OCI-LY7 (cell line): ENCODE data around the gene CKLF. TPM values are rescaled to one million over a fixed set of nuclear protein-coding genes. Genes with fewer than 3 reads are reported as not detected.

ENCODE experiments used
- BruUV-seq: library from RNA; stranded (reverse); fragments of 400-500 nt; replicated peaks from 2 replicates; lab custom pipeline; 2021; lab: Mats Ljungman, UMichigan
- CTCF ChIA-PET: fragments of 300-600 bp; sonication (Branson Sonifier 250); formaldehyde crosslinking; loops from one replicate; lab custom pipeline; 2022; ENCODE audit warnings: antibody characterized with exemption; ENCODE audit not compliant: unreplicated experiment; lab: Charles Lee
- POLR2A ChIA-PET: fragments of 300-600 bp; sonication (Branson Sonifier 250); formaldehyde crosslinking; loops from one replicate; lab custom pipeline; 2022; ENCODE audit warnings: antibody characterized with exemption; lab: Charles Lee
- DNase-seq: peaks from one replicate; pipeline ENCODE4 v3.0.0-alpha.2; 2015; ENCODE audit warnings: low spot score
- H2AFZ ChIP-seq: fragments of 200-600 bp; sonication (generic), shearing (Covaris generic); 2 replicates; pipeline ENCODE4 v1.6.1; 2014; ENCODE audit warnings: mild to moderate bottlenecking, antibody characterized with exemption, low read length, moderate library complexity
- H3K27ac ChIP-seq: fragments of 200-600 bp; sonication (generic); 2 replicates; pipeline ENCODE4 v1.5.1; 2014; ENCODE audit warnings: mixed run types, low read depth, mild to moderate bottlenecking, moderate library complexity, low read length, inconsistent platforms; ENCODE audit not compliant: poor library complexity, severe bottlenecking
- H3K36me3 ChIP-seq: fragments of 200-600 bp; sonication (generic); 2 replicates; pipeline ENCODE4 v1.6.1; 2014; ENCODE audit warnings: mild to moderate bottlenecking, antibody characterized with exemption, low read length, moderate library complexity, mixed read lengths; ENCODE audit not compliant: insufficient read depth
- H3K4me1 ChIP-seq: fragments of 200-600 bp; sonication (generic); 2 replicates; pipeline ENCODE4 v1.5.1; 2014; ENCODE audit warnings: mild to moderate bottlenecking, low read length; ENCODE audit not compliant: insufficient read depth, poor library complexity, severe bottlenecking
- H3K4me2 ChIP-seq: fragments of 200-600 bp; sonication (generic); 2 replicates; pipeline ENCODE4 v1.6.1; 2014; ENCODE audit warnings: mild to moderate bottlenecking, low read length
- H3K4me3 ChIP-seq: fragments of 200-600 bp; sonication (generic); 2 replicates; pipeline ENCODE4 v1.5.1; 2014; ENCODE audit warnings: mild to moderate bottlenecking, low read depth, low read length; ENCODE audit not compliant: poor library complexity, severe bottlenecking
- H3K79me2 ChIP-seq: fragments of 200-600 bp; sonication (generic); 2 replicates; pipeline ENCODE4 v1.6.1; 2016; ENCODE audit warnings: low read depth, mild to moderate bottlenecking, low read length, moderate library complexity, mixed read lengths; ENCODE audit not compliant: insufficient read depth
- H3K9me2 ChIP-seq: fragments of 200-600 bp; sonication (generic); 2 replicates; pipeline ENCODE4 v1.6.1; 2016; ENCODE audit warnings: mild to moderate bottlenecking, low read length, mixed read lengths; ENCODE audit not compliant: insufficient read depth
- H3K9me3 ChIP-seq: fragments of 200-600 bp; sonication (generic); 2 replicates; pipeline ENCODE4 v1.6.1; 2014; ENCODE audit warnings: mild to moderate bottlenecking, mixed run types, low read length, mixed read lengths
- H4K20me1 ChIP-seq: fragments of 200-600 bp; sonication (generic); 2 replicates; pipeline ENCODE4 v1.6.1; 2014; ENCODE audit warnings: mild to moderate bottlenecking, antibody characterized with exemption, low read length, moderate library complexity, mixed read lengths; ENCODE audit not compliant: insufficient read depth
- CTCF ChIP-seq: fragments of 200-600 bp; sonication (generic); conservative IDR thresholded peaks from 2 replicates; pipeline ENCODE4 v1.5.1; 2014; ENCODE audit warnings: mild to moderate bottlenecking, antibody characterized with exemption, low read length, moderate library complexity, mixed read lengths
- EZH2phosphoT487 ChIP-seq: fragments of 200-600 bp; sonication (generic); IDR thresholded peaks from 2 replicates; pipeline ENCODE4 v1.6.1; 2018; ENCODE audit warnings: low read depth, borderline replicate concordance, mild to moderate bottlenecking, mixed run types, antibody characterized with exemption, low read length, moderate library complexity, mixed read lengths
- intact Hi-C: fragments of 100-400 bp; cut with micrococcal nuclease; formaldehyde crosslinking; loops from one replicate; pipeline ENCODE4 v1.10.0; 2022; ENCODE audit not compliant: unreplicated experiment
- total RNA-seq, 2 experiments: library from RNA; depleted of rRNA in 1 of 2; stranded (reverse); fragments of >200 nt in 1 of 2; shearing (Covaris generic) in 1 of 2; gene quantifications; 2 replicates each; pipeline ENCODE4 v1.2.3, GENCODE V29; 2014 to 2022

The CKLF gene
- total RNA-seq, 2 experiments from 2014 or later, result 56.6 to 98.7 TPM

- no peaks in the 10 kb centered on the region for H3K36me3 ChIP-seq
- H2AFZ ChIP-seq, result no peak overlapping the region
- H3K4me1 ChIP-seq, result peaks cover 40% of the 10 kb centered on the region
- intact Hi-C loops, result no loop called here
- H3K9me3 ChIP-seq, result no peaks in the 10 kb centered on the region
- no peak for TF ChIP-seq EZH2phosphoT487
- no peak for TF ChIP-seq CTCF
- no peaks in the 10 kb centered on the region for H3K79me2 ChIP-seq
- no peak overlapping the region for H3K27ac ChIP-seq
- no peak overlapping the region for H3K4me3 ChIP-seq
- no peak for DNase-seq
- no peaks in the 10 kb centered on the region for H4K20me1 ChIP-seq
- H3K9me2 ChIP-seq, result no peaks in the 10 kb centered on the region
- H3K4me2 ChIP-seq, result no peak overlapping the region
- ChIA-PET CTCF (interaction anchor here (0.6 kb wide), 1 partner anchor 35 kb away, joined by 3 read pairs; no protein-coding TSS in a partner anchor), POLR2A (interaction anchor here (2.1 kb wide), 1 partner anchor 9 kb away, joined by 10 read pairs; no protein-coding TSS in a partner anchor)
- BruUV-seq, result no TSS peak
Measured at GRCh38 chr16:66542396-66542795, 10.0 kb upstream of the CKLF start.

DNA sequence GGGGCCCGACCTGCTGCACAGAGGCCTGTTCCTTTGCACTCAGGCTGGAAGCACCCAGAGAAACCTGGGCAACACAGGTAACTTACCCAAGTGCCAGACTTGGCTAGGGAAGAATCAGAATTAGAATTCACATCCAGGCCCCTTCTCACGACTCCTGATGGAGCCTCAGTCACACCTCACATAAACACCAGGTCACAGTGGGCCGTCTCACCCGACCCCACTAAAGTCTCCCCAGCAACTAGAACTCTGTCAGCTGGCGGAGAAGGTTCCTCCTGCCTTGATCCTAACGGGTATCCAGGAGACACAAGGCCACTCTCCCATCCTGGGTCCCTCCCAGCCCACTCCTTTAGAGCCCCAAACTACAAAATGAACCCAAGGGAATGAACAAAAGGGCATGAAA is 8.8 kb upstream of the CKLF start:
- H3K9me2 ChIP-seq, result no peaks in the 10 kb centered on the region
- intact Hi-C loops, result no loop called here
- no peaks in the 10 kb centered on the region for H3K36me3 ChIP-seq
- no peaks in the 10 kb centered on the region for H4K20me1 ChIP-seq
- no peaks in the 10 kb centered on the region for H3K79me2 ChIP-seq
- no TSS peak for BruUV-seq
- no peaks in the 10 kb centered on the region for H3K9me3 ChIP-seq
- peaks cover 44% of the 10 kb centered on the region for H3K4me1 ChIP-seq
- no peak overlapping the region for H3K27ac ChIP-seq
- H3K4me2 ChIP-seq, result peak overlapping the region; percentile 43
- ChIA-PET POLR2A (interaction anchor here (0.6 to 2.1 kb wide), 6 partner anchors 9 to 74 kb away, joined by 3 to 10 read pairs (median 5); partner anchors contain the start of gene CKLF), CTCF (interaction anchor here (0.6 kb wide), 1 partner anchor 24 kb away, joined by 3 read pairs; no protein-coding TSS in a partner anchor)
- no peak overlapping the region for H3K4me3 ChIP-seq
- TF ChIP-seq EZH2phosphoT487, result no peak
- no peak for TF ChIP-seq CTCF
- H2AFZ ChIP-seq, result peak overlapping the region; percentile 33; the same call in 1 of the 2 replicates
- DNase-seq, result no peak
